Measurements from ENCODE around the gene RBCK1. TPM values are rescaled to one million over a fixed set of nuclear protein-coding genes. Genes with fewer than 3 reads are reported as not detected.
"Not testable (repeated sequence)": the region's sequence is repeated elsewhere in the genome, so short reads cannot be mapped to it uniquely, and the experiment has no call there.

Gene RBCK1
- total RNA-seq, 2 experiments from 2014 or later, result 135 to 155 TPM

DNA sequence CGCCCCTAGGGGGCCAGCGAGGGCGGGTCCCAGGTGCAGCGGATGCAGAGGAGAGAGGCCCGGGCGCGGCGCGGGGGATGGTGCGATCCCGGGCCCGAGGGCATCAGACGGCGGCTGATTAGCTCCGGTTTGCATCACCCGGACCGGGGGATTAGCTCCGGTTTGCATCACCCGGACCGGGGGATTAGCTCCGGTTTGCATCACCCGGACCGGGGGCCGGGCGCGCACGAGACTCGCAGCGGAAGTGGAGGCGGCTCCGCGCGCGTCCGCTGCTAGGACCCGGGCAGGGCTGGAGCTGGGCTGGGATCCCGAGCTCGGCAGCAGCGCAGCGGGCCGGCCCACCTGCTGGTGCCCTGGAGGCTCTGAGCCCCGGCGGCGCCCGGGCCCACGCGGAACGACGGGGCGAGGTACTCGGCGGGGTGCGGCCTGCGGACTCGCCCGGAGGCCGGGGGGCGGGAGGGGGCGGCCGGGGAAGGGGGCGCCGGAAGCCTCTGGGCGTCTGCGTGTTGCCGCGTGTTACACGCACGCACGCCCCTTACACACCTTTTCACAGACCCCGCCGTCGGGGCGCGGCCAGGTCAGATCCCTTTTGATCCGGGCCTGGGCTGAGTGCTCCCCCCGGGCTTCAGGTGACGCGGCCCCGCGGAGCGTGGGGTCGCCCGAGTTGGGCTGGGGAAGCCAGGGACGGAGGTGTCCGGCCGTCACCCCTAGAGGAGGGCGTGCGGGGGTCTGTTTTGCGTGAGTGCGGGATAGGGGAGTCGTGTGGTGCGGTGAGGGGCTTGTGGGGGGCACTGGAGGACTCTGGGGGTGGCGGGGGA is 27.1 kb upstream of the RBCK1 start:
- peaks cover 29% of the 10 kb centered on the region for H3K4me1 Mint-ChIP-seq
- peaks cover 5% of the 10 kb centered on the region for H3K36me3 Mint-ChIP-seq (ENCODE audit: low read depth)
- no peaks in the 10 kb centered on the region for H3K27me3 Mint-ChIP-seq
- H3K27ac Mint-ChIP-seq, result peak overlapping the region; percentile 94
- ChIA-PET CTCF (interaction anchor here (0.5 to 2.6 kb wide), 7 partner anchors 9 to 148 kb away, joined by 3 to 17 read pairs (median 3); no protein-coding TSS in a partner anchor), POLR2A (interaction anchor here (0.7 to 1.4 kb wide), 3 partner anchors 10 to 26 kb away, joined by 3 to 5 read pairs (median 4); no protein-coding TSS in a partner anchor)
- no peaks in the 10 kb centered on the region for H3K9me3 Mint-ChIP-seq
- peak overlapping the region; percentile 83 for H3K4me3 Mint-ChIP-seq
- DNase-seq, result peak; percentile 65

DNA sequence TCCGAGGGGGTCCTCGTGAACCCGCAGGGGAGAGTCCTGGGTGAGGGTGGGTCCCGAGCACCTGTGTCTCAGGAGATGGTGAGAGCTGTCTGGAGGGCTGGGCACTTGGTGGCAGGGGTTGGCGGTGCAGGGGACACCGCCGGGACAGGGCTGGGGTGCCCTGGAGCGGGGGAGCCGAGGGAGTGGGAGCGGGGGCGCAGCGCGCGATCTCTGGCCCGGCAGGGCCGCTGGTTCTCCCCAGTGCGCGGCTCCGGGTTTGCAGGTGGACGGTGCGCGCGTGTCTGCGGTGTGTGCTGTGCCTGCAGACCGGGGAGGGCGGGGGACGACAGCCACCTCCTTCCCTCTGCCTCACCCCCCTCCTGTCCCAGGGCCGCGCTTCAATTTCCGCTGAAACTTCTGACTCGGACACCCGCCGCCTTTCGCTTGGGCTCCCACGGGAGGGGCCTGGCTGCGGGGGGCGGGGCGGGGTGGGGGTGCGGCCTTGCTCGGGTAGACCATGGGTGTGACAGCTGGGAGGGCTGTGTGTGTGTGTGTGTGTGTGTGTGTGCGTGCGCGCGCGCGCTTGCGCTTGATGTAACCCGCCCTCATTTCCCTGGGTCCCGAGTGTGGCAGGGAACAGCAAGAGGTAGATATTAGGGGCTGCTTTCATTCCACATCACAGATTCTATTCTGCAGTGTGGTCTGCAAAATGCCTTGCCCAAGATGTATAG is 26.4 kb upstream of the RBCK1 start:
- Mint-ChIP-seq H3K9me3 (no peaks in the 10 kb centered on the region), H3K4me3 (peak overlapping the region; percentile 83), H3K4me1 (peaks cover 29% of the 10 kb centered on the region), H3K36me3 (ENCODE audit: low read depth) (peaks cover 10% of the 10 kb centered on the region), H3K27ac (peak overlapping the region; percentile 87), H3K27me3 (no peaks in the 10 kb centered on the region)
- ChIA-PET POLR2A (no interaction called here), CTCF (interaction anchor here (0.8 to 2.6 kb wide), 4 partner anchors 10 to 51 kb away, joined by 3 to 17 read pairs (median 6); no protein-coding TSS in a partner anchor)
- DNase-seq, result peak; percentile 80

DNA sequence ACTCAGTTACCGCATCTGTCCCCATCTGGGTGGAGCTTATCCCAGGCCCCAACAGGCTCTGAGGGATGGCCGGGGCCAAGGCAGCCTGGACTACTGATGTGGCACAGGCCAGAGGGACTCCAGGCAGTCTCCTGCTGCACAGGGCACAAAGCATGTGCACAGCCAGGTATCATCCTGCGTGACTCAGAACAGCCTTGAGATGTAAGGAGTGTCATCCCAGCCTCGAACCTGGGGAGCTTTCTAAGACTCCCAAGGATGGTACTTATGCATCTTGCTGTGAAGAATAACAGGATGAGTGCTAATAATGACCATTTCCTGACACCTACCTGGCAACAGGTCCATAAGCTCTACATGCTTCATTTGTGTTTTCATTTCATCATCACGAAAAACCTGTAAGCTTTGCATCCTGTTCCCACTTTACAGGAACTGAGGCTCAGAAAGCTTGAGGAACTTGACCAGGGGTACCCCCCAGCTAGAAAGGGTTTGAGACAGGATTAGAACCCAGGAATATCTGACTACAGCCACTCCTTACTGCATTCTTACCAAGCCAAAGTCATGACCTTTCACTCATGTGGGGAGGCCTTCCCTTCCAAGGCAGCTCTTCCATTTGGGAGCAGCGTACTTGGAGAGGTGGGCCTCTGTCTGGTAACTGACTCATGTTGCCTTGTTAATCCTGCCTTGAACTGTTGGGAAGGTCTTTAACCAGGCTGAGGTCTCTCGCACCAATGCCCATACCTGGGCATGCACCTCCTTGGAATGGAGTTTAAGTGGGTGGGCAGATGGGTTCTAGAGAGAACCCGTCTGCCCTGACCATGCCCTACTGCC is 25.6 kb upstream of the RBCK1 start:
- Mint-ChIP-seq H3K4me3 (peak overlapping the region; percentile 83), H3K4me1 (peaks cover 29% of the 10 kb centered on the region), H3K9me3 (no peaks in the 10 kb centered on the region), H3K27ac (peak overlapping the region; percentile 87), H3K36me3 (ENCODE audit: low read depth) (peaks cover 10% of the 10 kb centered on the region), H3K27me3 (no peaks in the 10 kb centered on the region)
- DNase-seq, result no peak
- POLR2A ChIA-PET, result no interaction called here
- CTCF ChIA-PET, result interaction anchor here (0.6 to 1.4 kb wide), 5 partner anchors 11 to 314 kb away, joined by 3 to 6 read pairs (median 3); no protein-coding TSS in a partner anchor

DNA sequence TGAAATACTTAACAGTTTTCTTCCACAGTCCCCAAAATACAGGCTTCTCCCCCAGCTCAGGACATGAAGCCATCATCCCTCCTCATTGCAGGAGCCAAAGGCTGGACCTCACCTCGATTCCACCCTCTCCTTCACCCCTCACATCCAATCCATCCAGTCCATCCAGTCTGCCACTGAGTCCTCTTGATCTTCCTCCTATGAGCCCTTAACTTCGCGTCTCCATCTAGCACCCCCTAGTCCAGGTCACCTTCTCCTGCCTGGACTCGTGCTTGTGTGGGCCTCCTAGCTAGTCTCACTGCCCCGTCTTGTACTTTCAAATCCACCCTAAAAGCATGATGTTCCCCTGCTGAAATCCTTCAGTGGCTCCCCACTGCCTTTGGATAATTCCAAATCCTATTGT is 24.2 kb upstream of the RBCK1 start:
- Mint-ChIP-seq H3K9me3 (no peaks in the 10 kb centered on the region), H3K27ac (peak overlapping the region; percentile 28), H3K4me1 (peaks cover 28% of the 10 kb centered on the region), H3K36me3 (ENCODE audit: low read depth) (peaks cover 23% of the 10 kb centered on the region), H3K4me3 (no peak overlapping the region), H3K27me3 (no peaks in the 10 kb centered on the region)
- CTCF ChIA-PET, result interaction anchor here (0.6 kb wide), 1 partner anchor 66 kb away, joined by 6 read pairs; no protein-coding TSS in a partner anchor
- no peak for DNase-seq
- POLR2A ChIA-PET, result no interaction called here

DNA sequence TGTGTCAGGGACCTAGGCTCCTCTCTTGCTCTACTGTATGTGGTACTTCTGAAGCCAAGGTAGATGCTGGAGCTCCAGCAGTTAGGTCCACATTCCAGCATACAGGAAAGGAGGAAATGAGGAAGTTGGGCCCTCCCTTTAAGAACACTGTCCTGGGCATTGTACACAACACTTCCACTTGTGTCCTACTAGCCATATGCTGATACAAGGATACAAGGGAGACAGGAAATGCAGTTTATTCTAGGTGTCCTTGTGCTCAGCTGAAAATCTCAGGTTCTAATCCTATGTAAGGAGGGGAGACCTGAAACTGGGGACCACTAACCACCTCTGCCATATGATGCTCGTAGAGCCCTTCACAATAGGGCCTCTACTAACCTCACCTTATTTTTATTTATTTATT is 23.4 kb upstream of the RBCK1 start:
- CTCF ChIA-PET, result interaction anchor here (0.6 to 0.8 kb wide), 2 partner anchors 11 to 312 kb away, joined by 3 to 4 read pairs; no protein-coding TSS in a partner anchor
- H3K4me1 Mint-ChIP-seq, result peaks cover 26% of the 10 kb centered on the region
- POLR2A ChIA-PET, result no interaction called here
- no peak for DNase-seq
- H3K27me3 Mint-ChIP-seq, result no peaks in the 10 kb centered on the region
- H3K27ac Mint-ChIP-seq, result no peak overlapping the region
- H3K36me3 Mint-ChIP-seq (ENCODE audit: low read depth), result peaks cover 28% of the 10 kb centered on the region
- no peak overlapping the region for H3K4me3 Mint-ChIP-seq
- no peaks in the 10 kb centered on the region for H3K9me3 Mint-ChIP-seq

DNA sequence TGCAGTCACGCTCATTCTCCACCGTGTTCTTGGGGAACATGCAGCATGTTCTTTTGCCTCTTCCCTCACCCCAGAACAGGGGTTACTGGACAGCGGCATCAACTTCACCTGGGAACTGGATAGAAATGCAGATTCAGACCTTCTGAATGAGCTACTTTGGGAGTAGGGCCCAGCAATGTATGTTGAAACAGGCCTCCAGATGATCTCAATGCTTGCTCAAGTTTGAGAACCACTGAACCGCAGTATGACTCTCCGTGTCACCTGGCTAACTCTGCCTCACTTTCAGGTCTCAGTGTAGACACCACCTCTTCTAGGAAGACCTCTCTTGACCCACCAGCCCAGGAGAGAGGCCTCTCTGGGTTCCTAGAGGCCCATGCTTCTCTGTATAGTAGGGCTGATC is 22.7 kb upstream of the RBCK1 start:
- ChIA-PET CTCF (interaction anchor here (0.6 to 0.8 kb wide), 3 partner anchors 10 to 312 kb away, joined by 3 to 4 read pairs (median 3); no protein-coding TSS in a partner anchor), POLR2A (no interaction called here)
- Mint-ChIP-seq H3K27ac (no peak overlapping the region), H3K4me1 (peaks cover 21% of the 10 kb centered on the region), H3K27me3 (no peaks in the 10 kb centered on the region), H3K4me3 (no peak overlapping the region), H3K36me3 (ENCODE audit: low read depth) (peaks cover 32% of the 10 kb centered on the region), H3K9me3 (no peaks in the 10 kb centered on the region)
- DNase-seq, result no peak

DNA sequence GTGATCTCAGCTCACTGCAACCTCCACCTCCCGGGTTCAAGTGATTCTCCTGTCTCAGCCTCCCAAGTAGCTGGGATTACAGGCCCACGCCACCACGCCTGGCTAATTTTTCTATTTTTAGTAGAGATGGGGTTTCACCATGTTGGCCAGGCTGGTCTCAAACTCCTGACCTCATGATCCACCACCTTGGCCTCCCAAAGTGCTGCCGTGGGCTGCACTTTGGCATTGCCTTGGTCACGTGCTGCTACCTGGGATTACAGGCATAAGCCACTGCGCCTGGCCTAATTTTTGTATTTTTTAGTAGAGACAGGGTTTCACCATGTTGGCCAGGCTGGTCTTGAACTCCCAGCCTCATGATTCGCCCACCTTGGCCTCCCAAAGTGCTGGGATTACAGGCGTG is 21.5 kb upstream of the RBCK1 start:
- POLR2A ChIA-PET, H3K9me3 Mint-ChIP-seq, H3K27ac Mint-ChIP-seq, DNase-seq, H3K4me3 Mint-ChIP-seq, H3K27me3 Mint-ChIP-seq: not testable (repeated sequence)
- H3K36me3 Mint-ChIP-seq (ENCODE audit: low read depth), result peaks cover 38% of the 10 kb centered on the region
- CTCF ChIA-PET, result interaction anchor here (1.0 to 1.2 kb wide), 3 partner anchors 21 to 34 kb away, joined by 3 to 4 read pairs (median 3); no protein-coding TSS in a partner anchor
- H3K4me1 Mint-ChIP-seq, result peaks cover 21% of the 10 kb centered on the region

DNA sequence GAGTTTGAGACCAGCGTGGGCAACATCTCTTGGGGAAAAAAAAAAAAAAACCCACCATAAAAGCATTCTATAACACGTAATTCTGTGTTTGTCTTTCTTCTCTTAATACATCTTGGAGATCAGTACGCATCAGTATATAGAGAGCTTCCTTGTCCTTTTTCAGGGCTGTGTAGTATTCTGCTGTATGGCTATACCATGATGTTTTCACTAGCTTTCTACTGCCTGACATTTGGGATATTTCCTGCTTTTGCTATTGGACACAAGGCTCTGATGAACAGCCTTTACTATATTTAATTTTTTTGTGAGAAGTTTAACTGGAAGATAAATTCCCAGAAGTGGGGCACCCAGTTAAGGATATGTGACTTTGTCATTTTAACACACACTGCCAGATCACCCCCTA is 20.6 kb upstream of the RBCK1 start:
- DNase-seq, result no peak
- POLR2A ChIA-PET, result no interaction called here

DNA sequence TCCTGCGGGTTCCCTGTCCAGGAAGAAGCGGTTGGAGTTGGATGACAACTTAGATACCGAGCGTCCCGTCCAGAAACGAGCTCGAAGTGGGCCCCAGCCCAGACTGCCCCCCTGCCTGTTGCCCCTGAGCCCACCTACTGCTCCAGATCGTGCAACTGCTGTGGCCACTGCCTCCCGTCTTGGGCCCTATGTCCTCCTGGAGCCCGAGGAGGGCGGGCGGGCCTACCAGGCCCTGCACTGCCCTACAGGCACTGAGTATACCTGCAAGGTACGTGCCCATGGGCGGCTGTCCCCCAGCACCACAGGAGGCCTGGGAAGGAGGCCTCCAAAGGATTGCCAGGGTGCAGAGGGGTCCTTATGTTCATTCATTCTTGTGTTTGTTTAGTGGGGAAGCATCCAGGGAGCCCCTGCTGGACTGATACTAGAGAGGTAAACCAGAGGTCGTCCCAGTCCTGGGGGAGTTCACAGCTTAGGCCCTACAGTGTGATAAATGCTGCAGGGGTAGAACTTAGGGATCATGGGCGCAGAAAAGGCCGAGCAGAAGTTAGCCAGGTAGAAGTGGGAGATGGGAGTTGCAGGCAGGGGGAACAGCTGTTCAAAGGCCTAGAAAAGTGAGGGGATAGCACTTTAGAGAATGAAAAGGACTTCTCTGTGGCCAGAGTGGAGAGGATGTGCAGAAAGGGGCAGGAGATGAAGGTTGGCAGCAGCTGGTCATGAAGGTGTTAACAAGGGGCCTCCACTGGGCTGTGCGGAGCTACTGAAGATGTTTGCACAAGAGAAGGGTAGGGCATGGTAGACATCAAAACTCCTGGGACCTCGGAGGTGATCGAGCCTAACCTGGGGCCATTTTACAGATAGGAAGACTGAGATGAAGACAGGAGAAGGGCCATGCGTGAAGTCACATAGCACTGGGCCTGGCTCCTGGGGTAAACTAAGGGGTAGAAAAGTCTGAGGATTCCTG is 19.8 kb upstream of the RBCK1 start:
- no peaks in the 10 kb centered on the region for H3K27me3 Mint-ChIP-seq

More for the DNA sequence above, 20.6 kb upstream of the RBCK1 start:
- Mint-ChIP-seq H3K4me1 (peaks cover 14% of the 10 kb centered on the region), H3K27ac (peak overlapping the region; percentile 36), H3K36me3 (ENCODE audit: low read depth) (peaks cover 43% of the 10 kb centered on the region), H3K9me3 (no peaks in the 10 kb centered on the region), H3K4me3 (no peak overlapping the region), H3K27me3 (no peaks in the 10 kb centered on the region)
- CTCF ChIA-PET, result interaction anchor here (1.0 to 1.2 kb wide), 2 partner anchors 25 to 33 kb away, joined by 3 read pairs; no protein-coding TSS in a partner anchor

DNA sequence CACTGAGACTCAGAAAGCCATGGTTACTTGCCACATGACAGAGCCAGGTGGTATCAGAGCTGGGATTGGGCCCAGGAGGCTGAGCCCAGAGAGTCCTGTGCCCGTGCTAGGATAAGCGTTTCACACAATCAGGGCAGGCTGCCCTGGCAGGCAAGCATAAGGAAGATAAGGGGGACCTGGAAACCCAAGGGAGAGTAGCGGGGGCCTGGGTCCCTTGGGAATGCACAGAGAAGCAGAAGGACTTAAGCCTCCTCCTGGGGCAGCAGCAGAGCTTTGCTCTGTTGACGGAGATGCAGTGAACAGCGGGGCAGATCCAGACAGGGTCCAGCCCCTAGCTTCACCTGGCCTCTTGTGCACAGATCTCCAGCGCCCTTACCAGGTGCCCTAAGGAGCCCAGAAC is 18.9 kb upstream of the RBCK1 start:
- no peak overlapping the region for H3K4me3 Mint-ChIP-seq
- no peak overlapping the region for H3K27ac Mint-ChIP-seq
- peaks cover 51% of the 10 kb centered on the region for H3K36me3 Mint-ChIP-seq (ENCODE audit: low read depth)
- ChIA-PET CTCF (interaction anchor here (0.6 to 1.0 kb wide), 2 partner anchors 64 to 97 kb away, joined by 3 read pairs; partner anchors contain the start of gene SOX12), POLR2A (no interaction called here)
- no peaks in the 10 kb centered on the region for H3K9me3 Mint-ChIP-seq
- H3K4me1 Mint-ChIP-seq, result peaks cover 6% of the 10 kb centered on the region
- no peaks in the 10 kb centered on the region for H3K27me3 Mint-ChIP-seq
- no peak for DNase-seq

More for the DNA sequence above, 19.8 kb upstream of the RBCK1 start:
- DNase-seq, result no peak
- POLR2A ChIA-PET, result no interaction called here
- Mint-ChIP-seq H3K4me1 (peaks cover 11% of the 10 kb centered on the region), H3K36me3 (ENCODE audit: low read depth) (peaks cover 50% of the 10 kb centered on the region), H3K4me3 (no peak overlapping the region), H3K27ac (peak overlapping the region; percentile 15), H3K9me3 (no peaks in the 10 kb centered on the region)
- CTCF ChIA-PET, result no interaction called here

DNA sequence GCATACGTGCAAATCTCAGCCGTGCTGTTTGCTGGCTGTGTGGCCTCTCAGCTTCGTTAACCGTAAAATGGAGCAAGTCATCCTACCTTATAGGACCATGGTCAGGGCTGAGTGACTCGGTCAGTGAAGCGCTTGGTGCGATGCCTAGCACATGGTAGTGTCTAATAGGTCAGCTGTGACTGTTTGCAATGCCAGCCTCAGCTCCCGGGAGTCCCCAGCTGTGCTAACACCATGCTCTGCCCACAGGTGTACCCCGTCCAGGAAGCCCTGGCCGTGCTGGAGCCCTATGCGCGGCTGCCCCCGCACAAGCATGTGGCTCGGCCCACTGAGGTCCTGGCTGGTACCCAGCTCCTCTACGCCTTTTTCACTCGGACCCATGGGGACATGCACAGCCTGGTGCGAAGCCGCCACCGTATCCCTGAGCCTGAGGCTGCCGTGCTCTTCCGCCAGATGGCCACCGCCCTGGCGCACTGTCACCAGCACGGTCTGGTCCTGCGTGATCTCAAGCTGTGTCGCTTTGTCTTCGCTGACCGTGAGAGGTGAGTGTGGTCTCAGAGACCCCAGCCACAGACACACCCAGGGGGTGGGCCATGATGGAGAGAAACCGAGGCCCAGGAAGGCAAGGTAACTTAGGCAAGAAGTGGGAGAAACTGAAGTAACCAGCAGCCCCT is 16.9 kb upstream of the RBCK1 start:
- H3K9me3 Mint-ChIP-seq, result no peaks in the 10 kb centered on the region
- no peak overlapping the region for H3K4me3 Mint-ChIP-seq
- no peak for DNase-seq
- H3K27ac Mint-ChIP-seq, result no peak overlapping the region
- H3K27me3 Mint-ChIP-seq, result no peaks in the 10 kb centered on the region
- POLR2A ChIA-PET, result interaction anchor here (0.6 kb wide), 1 partner anchor 10 kb away, joined by 3 read pairs; no protein-coding TSS in a partner anchor
- CTCF ChIA-PET, result interaction anchor here (1.0 to 1.6 kb wide), 2 partner anchors 10 to 18 kb away, joined by 3 read pairs; partner anchors contain the start of gene TRIB3
- no peaks in the 10 kb centered on the region for H3K4me1 Mint-ChIP-seq
- H3K36me3 Mint-ChIP-seq (ENCODE audit: low read depth), result peaks cover 54% of the 10 kb centered on the region

Data from activated CD4-positive, alpha-beta T cell treated with anti-CD3 and anti-CD28 coated beads, Interleukin-2, amount 10 ng/mL, durations not matched to agents 7 days and 5 days (primary cell).